GM12875 (cell line): ENCODE data around the gene ZNF747.

Experiments
- H3K4me3 ChIP-seq: one replicate; pipeline ENCODE4 v1.5.1; 2011; ENCODE audit warnings: low read depth, low read length, control low read depth
- CTCF ChIP-seq: IDR thresholded peaks from 2 replicates; pipeline ENCODE4 v1.5.1; 2011; ENCODE audit warnings: low read depth, mild to moderate bottlenecking, control low read depth, inconsistent platforms, low read length, moderate library complexity, borderline replicate concordance; ENCODE audit not compliant: insufficient read depth

Gene ZNF747

GRCh38 chr16:30534368-30535105 is at the start of gene ZNF747:
ZNF747 (minus strand) TSS chr16:30534858; CDS start chr16:30534679, 179 bp downstream.
- TF ChIP-seq CTCF, result no peak
- peak within 1 kb of the TSS; percentile 77 for H3K4me3 ChIP-seq

GRCh38 chr16:30582611-30583340 is 48.1 kb upstream of the ZNF747 start:
- no peak for TF ChIP-seq CTCF
- H3K4me3 ChIP-seq, result no peak overlapping the region

- H3K4me3 ChIP-seq, result no peak overlapping the region
- TF ChIP-seq CTCF, result no peak
Observed at GRCh38 chr16:30581457-30581856, 46.8 kb upstream of the ZNF747 start.

GRCh38 chr16:30574678-30575077 is 40.0 kb upstream of the ZNF747 start:
- no peak for TF ChIP-seq CTCF
- H3K4me3 ChIP-seq, result no peak overlapping the region

- TF ChIP-seq CTCF, result no peak
- H3K4me3 ChIP-seq, result peak within 1 kb of the TSS; percentile 82
Observed at GRCh38 chr16:30571445-30572322, 37.0 kb upstream of the ZNF747 start, which contains the start of gene ZNF688. ZNF688 (minus strand) TSS chr16:30571714; CDS start chr16:30571629, 85 bp downstream.

GRCh38 chr16:30570636-30571444 is 36.2 kb upstream of the ZNF747 start:
- no peak for TF ChIP-seq CTCF
- peak overlapping the region; percentile 82 for H3K4me3 ChIP-seq
